HCT116 (cell line): ENCODE measurements around the gene LRRC32. TPM values are rescaled to one million over a fixed set of nuclear protein-coding genes. Genes with fewer than 3 reads are reported as not detected.

Experiments used
- ATAC-seq: fragments of 200-7000 bp; cut with Tn5 transposase; 2 replicates; pipeline ENCODE4 v1.9.1; 2020; ENCODE audit warnings: mild to moderate bottlenecking, moderate library complexity
- BruUV-seq: library from RNA; stranded (reverse); fragments of 400-500 nt; replicated peaks from 2 replicates; lab custom pipeline; 2021; lab: Mats Ljungman, UMichigan
- CTCF ChIA-PET: fragments of 300-600 bp; sonication (Branson Sonifier 250); formaldehyde crosslinking; loops from one replicate; lab custom pipeline; 2021; ENCODE audit warnings: antibody characterized with exemption; lab: Charles Lee
- POLR2A ChIA-PET: fragments of 300-600, 350-600 bp; sonication (Branson Sonifier 250); formaldehyde crosslinking; loops from one replicate; lab custom pipeline; 2021; ENCODE audit warnings: antibody characterized with exemption; lab: Charles Lee
- RAD21 ChIA-PET, 2 experiments: fragments of 300-600 bp; sonication (Branson Sonifier 250); formaldehyde crosslinking; loops; one replicate each; lab custom pipeline; 2023; ENCODE audit warnings: low total read pairs in 2 of 2; ENCODE audit not compliant: uncharacterized antibody in 2 of 2, unreplicated experiment in 2 of 2, low non-redundant PET in 1 of 2; lab: Charles Lee
- DNase-seq: peaks from one replicate; pipeline ENCODE4 v3.0.0-alpha.2; 2010; ENCODE audit warnings: low read depth, low spot score
- H2AFZ ChIP-seq: fragments of 200-600 bp; shearing (Covaris generic), sonication (generic); 2 replicates; pipeline ENCODE4 v1.6.1; 2017; ENCODE audit warnings: low read depth, mixed run types, mixed read lengths, antibody characterized with exemption, low read length; ENCODE audit not compliant: poor library complexity, severe bottlenecking
- H3K27ac ChIP-seq: 2 replicates; pipeline ENCODE4 v1.5.1; 2012; ENCODE audit warnings: low read depth, low read length
- H3K27me3 ChIP-seq: fragments of 200-600 bp; sonication (generic); 2 replicates; pipeline ENCODE4 v1.6.1; 2016; ENCODE audit warnings: mixed run types, low read length, mixed read lengths; ENCODE audit not compliant: insufficient read depth
- H3K36me3 ChIP-seq, 2 experiments: fragments of 200-500 bp in 1 of 2; fragments of 200-600 bp in 1 of 2; sonication (Bioruptor generic) in 1 of 2; sonication (generic) in 1 of 2; 2 replicates each; pipeline versions ENCODE4 v1.5.1 to v1.6.1; 2014 to 2016; ENCODE audit warnings: low read length in 2 of 2, inconsistent platforms in 1 of 2, mixed read lengths in 1 of 2, mixed run types in 1 of 2; ENCODE audit not compliant: insufficient read depth in 2 of 2, control insufficient read depth in 1 of 2
- H3K4me1 ChIP-seq, 2 experiments: fragments of 200-600 bp in 1 of 2; sonication (generic) in 1 of 2; 2 replicates each; pipeline versions ENCODE4 v1.5.1 to v1.6.1; 2012 to 2017; ENCODE audit warnings: low read length in 2 of 2, inconsistent platforms in 1 of 2, mild to moderate bottlenecking in 1 of 2, mixed read lengths in 1 of 2, mixed run types in 1 of 2, moderate library complexity in 1 of 2; ENCODE audit not compliant: insufficient read depth in 2 of 2, control insufficient read depth in 1 of 2
- H3K4me2 ChIP-seq: fragments of 200-600 bp; sonication (generic); 2 replicates; pipeline ENCODE4 v1.6.1; 2017; ENCODE audit warnings: mixed run types, low read length, mixed read lengths
- H3K4me3 ChIP-seq, 2 experiments: fragments of 200-600 bp in 1 of 2; sonication (generic) in 1 of 2; replicated peaks in 1 of 2; 2 replicates each; pipeline ENCODE4 v1.5.1; 2011 to 2016; ENCODE audit warnings: low read length in 2 of 2, control low read depth in 1 of 2, low read depth in 1 of 2, mild to moderate bottlenecking in 1 of 2, mixed read lengths in 1 of 2, mixed run types in 1 of 2
- H3K79me2 ChIP-seq: fragments of 200-600 bp; sonication (generic); 2 replicates; pipeline ENCODE4 v1.6.1; 2017; ENCODE audit warnings: mild to moderate bottlenecking, mixed run types, low read length, moderate library complexity, mixed read lengths; ENCODE audit not compliant: insufficient read depth
- H3K9ac ChIP-seq: fragments of 200-600 bp; sonication (generic); 2 replicates; pipeline ENCODE4 v1.6.1; 2016; ENCODE audit warnings: low read length, mixed read lengths
- H3K9me2 ChIP-seq: fragments of 200-600 bp; sonication (generic), shearing (Covaris generic); 2 replicates; pipeline ENCODE4 v1.6.1; 2017; ENCODE audit warnings: mixed run types, mild to moderate bottlenecking, moderate library complexity; ENCODE audit not compliant: insufficient read depth
- H3K9me3 ChIP-seq, 2 experiments: fragments of 200-500 bp in 1 of 2; fragments of 200-600 bp in 1 of 2; sonication (Bioruptor generic) in 1 of 2; sonication (generic) in 1 of 2; 2 replicates each; pipeline ENCODE4 v1.6.1; 2014 to 2017; ENCODE audit warnings: low read length in 2 of 2, mixed read lengths in 2 of 2, inconsistent platforms in 1 of 2, low read depth in 1 of 2, mild to moderate bottlenecking in 1 of 2, mixed run types in 1 of 2, moderate library complexity in 1 of 2; ENCODE audit not compliant: control insufficient read depth in 1 of 2, insufficient read depth in 1 of 2
- H4K20me1 ChIP-seq: fragments of 200-600 bp; sonication (generic), shearing (Covaris generic); 2 replicates; pipeline ENCODE4 v1.6.1; 2017; ENCODE audit warnings: mixed run types, mild to moderate bottlenecking, moderate library complexity; ENCODE audit not compliant: insufficient read depth
- CBX3 ChIP-seq: IDR thresholded peaks from 2 replicates; pipeline ENCODE4 v1.6.1; 2012; ENCODE audit warnings: low read depth
- CEBPB ChIP-seq: IDR thresholded peaks from 2 replicates; pipeline ENCODE4 v1.6.1; 2012; ENCODE audit warnings: low read depth
- CTCF ChIP-seq, 3 experiments: fragments of 200-600 bp in 1 of 3; sonication (generic) in 1 of 3; IDR thresholded peaks in 2 of 3; conservative IDR thresholded peaks in 1 of 3; 2 replicates each; pipeline ENCODE4 v1.5.1; 2012 to 2017; ENCODE audit warnings: low read depth in 2 of 3, low read length in 2 of 3, antibody characterized with exemption in 1 of 3, borderline replicate concordance in 1 of 3, control low read depth in 1 of 3, mild to moderate bottlenecking in 1 of 3, mixed read lengths in 1 of 3, mixed run types in 1 of 3, moderate library complexity in 1 of 3; ENCODE audit not compliant: insufficient read depth in 1 of 3
- EGR1 ChIP-seq: IDR thresholded peaks from 2 replicates; pipeline ENCODE4 v1.6.1; 2012; ENCODE audit warnings: low read depth
- ELF1 ChIP-seq: IDR thresholded peaks from 2 replicates; pipeline ENCODE4 v1.6.1; 2012; ENCODE audit warnings: low read depth, borderline replicate concordance
- EZH2 ChIP-seq: fragments of 200-600 bp; sonication (generic); IDR thresholded peaks from 2 replicates; pipeline ENCODE4 v1.6.1; 2017; ENCODE audit warnings: antibody characterized with exemption, mixed run types
- EZH2phosphoT487 ChIP-seq: fragments of 200-600 bp; IDR thresholded peaks from 2 replicates; pipeline ENCODE4 v1.6.1; 2018; ENCODE audit warnings: antibody characterized with exemption, borderline replicate concordance
- FOSL1 ChIP-seq: IDR thresholded peaks from 2 replicates; pipeline ENCODE4 v1.6.1; 2012; ENCODE audit warnings: low read depth
- JUND ChIP-seq: IDR thresholded peaks from 2 replicates; pipeline ENCODE4 v1.6.1; 2012
- MAX ChIP-seq: IDR thresholded peaks from 2 replicates; pipeline ENCODE4 v1.6.1; 2012
- POLR2A ChIP-seq: IDR thresholded peaks from 2 replicates; pipeline ENCODE4 v1.7.0; 2011; ENCODE audit warnings: borderline replicate concordance; ENCODE audit not compliant: insufficient read depth, insufficient read length; ENCODE audit errors: extremely low read depth
- REST ChIP-seq: IDR thresholded peaks from 2 replicates; pipeline ENCODE4 v1.6.1; 2012; ENCODE audit warnings: low read depth
- SIN3A ChIP-seq: IDR thresholded peaks from 2 replicates; pipeline ENCODE4 v1.6.1; 2012; ENCODE audit warnings: low read depth
- SP1 ChIP-seq: IDR thresholded peaks from 2 replicates; pipeline ENCODE4 v1.6.1; 2012; ENCODE audit warnings: low read depth
- SRF ChIP-seq: IDR thresholded peaks from 2 replicates; pipeline ENCODE4 v1.6.1; 2012; ENCODE audit warnings: low read depth
- TCF7L2 ChIP-seq: IDR thresholded peaks from 2 replicates; pipeline ENCODE4 v1.7.0; 2011; ENCODE audit warnings: borderline replicate concordance, inconsistent platforms; ENCODE audit not compliant: insufficient read depth, insufficient read length; ENCODE audit errors: extremely low read depth
- ZBTB33 ChIP-seq: IDR thresholded peaks from 2 replicates; pipeline ENCODE4 v1.6.1; 2011; ENCODE audit warnings: mild to moderate bottlenecking, low read length, moderate library complexity; ENCODE audit not compliant: insufficient replicate concordance; ENCODE audit errors: extremely low read depth
- ZFX ChIP-seq: fragments of 450-650 bp; IDR thresholded peaks from 2 replicates; pipeline ENCODE4 v1.6.1; 2017
- intact Hi-C: fragments of 100-400 bp; cut with micrococcal nuclease; formaldehyde crosslinking; loops from 2 replicates; pipeline ENCODE4 v1.10.0; 2022
- total RNA-seq: library from RNA; stranded (reverse); gene quantifications from one replicate; pipeline ENCODE4 v1.2.1, GENCODE V29; 2021; ENCODE audit not compliant: unreplicated experiment

LRRC32 gene
- total RNA-seq, 1 experiment from 2014 or later, result 0.54 TPM

GRCh38 chr11:76691655-76692054, 21.1 kb upstream of the LRRC32 start:
- RAD21 ChIA-PET, result no interaction called here
- H3K27ac ChIP-seq, result no peak overlapping the region
- TF ChIP-seq TCF7L2 (no peak), CBX3 (no peak), EZH2phosphoT487 (no peak), SP1 (no peak), EGR1 (no peak), ELF1 (no peak), ZFX (no peak), CEBPB (no peak), ZBTB33 (no peak), JUND (no peak), SIN3A (no peak), MAX (no peak), CTCF (IDR thresholded peaks at IDR 0.05 in 2 of 3, conservative IDR thresholded peaks at IDR 0.05 in 1 of 3; ENCODE audit: borderline replicate concordance in 1 of 3, insufficient read depth in 1 of 3, low read depth in 2 of 3, low read length in 2 of 3) (no peak), REST (no peak), FOSL1 (no peak), POLR2A (no peak), EZH2 (no peak), SRF (no peak)

More at GRCh38 chr11:76691655-76692054, 21.1 kb upstream of the LRRC32 start:
- intact Hi-C loops, result no loop called here
- DNase-seq (no peak), ATAC-seq (no peak)
- no peaks in the 10 kb centered on the region for H4K20me1 ChIP-seq
- no peaks in the 10 kb centered on the region for H3K9me2 ChIP-seq
- H3K4me2 ChIP-seq, result no peak overlapping the region
- no peak overlapping the region for H2AFZ ChIP-seq
- no peak overlapping the region for H3K4me3 ChIP-seq
- ChIA-PET POLR2A (no interaction called here), CTCF (interaction anchor here (0.7 to 1.1 kb wide), 2 partner anchors 30 to 93 kb away, joined by 3 read pairs; no protein-coding TSS in a partner anchor)
- no peaks in the 10 kb centered on the region for H3K36me3 ChIP-seq
- H3K9me3 ChIP-seq, result no peaks in the 10 kb centered on the region
- no peaks in the 10 kb centered on the region for H3K27me3 ChIP-seq
- H3K79me2 ChIP-seq, result no peaks in the 10 kb centered on the region
- H3K4me1 ChIP-seq, result peaks cover 0 to 3% of the 10 kb centered on the region in 2 experiments; a peak in 1 of 4 replicates
- H3K9ac ChIP-seq, result no peak overlapping the region
- BruUV-seq, result no TSS peak
